ENCODE data around the gene ZIC4. TPM values are rescaled to one million over a fixed set of nuclear protein-coding genes. Genes with fewer than 3 reads are reported as not detected.
A peak's percentile ranks its signal among the peaks of the same experiment; 100 is the strongest.

Gene ZIC4
- total and polyA plus RNA-seq, 2 of the 8 experiments (the other 6 are each of a cell fraction or from before 2014, with no cell fraction given) = 0.03 to 0.13 TPM

- no peak; the same call in 1 of the 2 replicates for TF ChIP-seq EGR1 (IDR thresholded peaks at IDR 0.05; ENCODE audit: borderline replicate concordance, low read depth, low read length)
- no peak for TF ChIP-seq CTBP2 (IDR thresholded peaks at IDR 0.05; ENCODE audit: borderline replicate concordance, insufficient read depth, insufficient read length, low read length)
- TF ChIP-seq ATF2 (IDR thresholded peaks at IDR 0.05; ENCODE audit: low read length) = no peak
- TF ChIP-seq SUZ12 (IDR thresholded peaks at IDR 0.05; ENCODE audit: low read length) = 0 out of 2 replicates have a peak, but pooled peaks have one; percentile 51
Observed at GRCh38 chr3:147392625-147392946, 13.8 kb downstream of the ZIC4 start (continued).

Data from H1 (cell line).